ENCODE data around the gene RASA2. TPM values are rescaled to one million over a fixed set of nuclear protein-coding genes. Genes with fewer than 3 reads are reported as not detected.
A peak's percentile ranks its signal among the peaks of the same experiment; 100 is the strongest.

The RASA2 gene
- total RNA-seq, 4 donors from 2014 or later = 1.9 to 10.6 (median 4.5) TPM

- Histone ChIP-seq H3K36me3 (no peaks in the 10 kb centered on the region), H3K4me1 (no peaks in the 10 kb centered on the region), H3K9me3 (no peaks in the 10 kb centered on the region), H3K27me3 (no peaks in the 10 kb centered on the region), H3K27ac (no peak overlapping the region), H3K4me3 (no peak overlapping the region)
- intact Hi-C loops (cut with DNase I; ENCODE audit: low total_unique reads) (no loop called here), in situ Hi-C loops (cut with MboI; ENCODE audit: low sequenced_read_pairs in 4 of 4) (no loop called here)
- TF ChIP-seq CTCF (IDR thresholded peaks at IDR 0.05 in 4 of 5, conservative IDR thresholded peaks at IDR 0.05 in 1 of 5) (no peak), POLR2A (IDR thresholded peaks at IDR 0.05) (no peak)
- ATAC-seq (peak; percentile 51 to 62), DNase-seq (no peak)
These were observed 160.1 kb downstream of the RASA2 start for GRCh38 chr3:141646760-141647561.

- intact Hi-C loops (cut with DNase I; ENCODE audit: low total_unique reads) (no loop called here), in situ Hi-C loops (cut with MboI; ENCODE audit: low sequenced_read_pairs in 4 of 4) (no loop called here)
- no peak overlapping the region for H3K4me3 ChIP-seq
- H3K9me3 ChIP-seq = no peaks in the 10 kb centered on the region
- no peak for DNase-seq
- H3K36me3 ChIP-seq = no peaks in the 10 kb centered on the region
- no peaks in the 10 kb centered on the region for H3K27me3 ChIP-seq
- no peak overlapping the region for H3K27ac ChIP-seq
- TF ChIP-seq POLR2A (IDR thresholded peaks at IDR 0.05) (no peak), CTCF (IDR thresholded peaks at IDR 0.05 in 4 of 5, conservative IDR thresholded peaks at IDR 0.05 in 1 of 5) (no peak)
- no peaks in the 10 kb centered on the region for H3K4me1 ChIP-seq
- no peak for ATAC-seq
These were observed 160.7 kb downstream of the RASA2 start for GRCh38 chr3:141647562-141647915.

GRCh38 chr3:141648055-141648910 lies 161.5 kb downstream of the RASA2 start:
- DNase-seq = no peak
- in situ Hi-C loops (cut with MboI; ENCODE audit: low sequenced_read_pairs in 4 of 4) (no loop called here), intact Hi-C loops (cut with DNase I; ENCODE audit: low total_unique reads) (no loop called here)
- no peaks in the 10 kb centered on the region for H3K9me3 ChIP-seq
- no peak overlapping the region for H3K27ac ChIP-seq
- no peaks in the 10 kb centered on the region for H3K36me3 ChIP-seq
- TF ChIP-seq POLR2A (IDR thresholded peaks at IDR 0.05) (no peak), CTCF (IDR thresholded peaks at IDR 0.05 in 4 of 5, conservative IDR thresholded peaks at IDR 0.05 in 1 of 5) (no peak)
- no peaks in the 10 kb centered on the region for H3K27me3 ChIP-seq
- H3K4me1 ChIP-seq = no peaks in the 10 kb centered on the region
- no peak overlapping the region for H3K4me3 ChIP-seq
- no peak for ATAC-seq

GRCh38 chr3:141649871-141650270 lies 163.0 kb downstream of the RASA2 start:
- in situ Hi-C loops (cut with MboI; ENCODE audit: low sequenced_read_pairs in 4 of 4) (no loop called here), intact Hi-C loops (cut with DNase I; ENCODE audit: low total_unique reads) (no loop called here)
- DNase-seq (no peak), ATAC-seq (no peak)
- H3K27me3 ChIP-seq = no peaks in the 10 kb centered on the region
- no peaks in the 10 kb centered on the region for H3K9me3 ChIP-seq
- no peaks in the 10 kb centered on the region for H3K36me3 ChIP-seq
- no peak overlapping the region for H3K4me3 ChIP-seq
- H3K27ac ChIP-seq = no peak overlapping the region
- TF ChIP-seq POLR2A (IDR thresholded peaks at IDR 0.05) = no peak
- TF ChIP-seq CTCF (IDR thresholded peaks at IDR 0.05 in 4 of 5, conservative IDR thresholded peaks at IDR 0.05 in 1 of 5) = no peak
- H3K4me1 ChIP-seq = no peaks in the 10 kb centered on the region
